Hematopoietic multipotent progenitor cell treated with erythropoietin and hydrocortisone succinate and interleukin-3 and kit ligand, for 15 days (in vitro differentiated cells): ENCODE data around the gene NRG2.

Experiments used
- DNase-seq: peaks from one replicate; pipeline ENCODE4 v3.0.0-alpha.2; 2015; ENCODE audit warnings: low spot score

NRG2 gene

GRCh38 chr5:139811274-139811607, 231.9 kb downstream of the NRG2 start:
- DNase-seq: no peak

- DNase-seq: no peak
Observed at GRCh38 chr5:139810341-139811273, 232.5 kb downstream of the NRG2 start.

GRCh38 chr5:139809331-139809810, 233.7 kb downstream of the NRG2 start:
- no peak for DNase-seq

GRCh38 chr5:139808481-139809330, 234.4 kb downstream of the NRG2 start:
- DNase-seq: no peak

GRCh38 chr5:139807647-139808030, 235.5 kb downstream of the NRG2 start:
- no peak for DNase-seq

DNA sequence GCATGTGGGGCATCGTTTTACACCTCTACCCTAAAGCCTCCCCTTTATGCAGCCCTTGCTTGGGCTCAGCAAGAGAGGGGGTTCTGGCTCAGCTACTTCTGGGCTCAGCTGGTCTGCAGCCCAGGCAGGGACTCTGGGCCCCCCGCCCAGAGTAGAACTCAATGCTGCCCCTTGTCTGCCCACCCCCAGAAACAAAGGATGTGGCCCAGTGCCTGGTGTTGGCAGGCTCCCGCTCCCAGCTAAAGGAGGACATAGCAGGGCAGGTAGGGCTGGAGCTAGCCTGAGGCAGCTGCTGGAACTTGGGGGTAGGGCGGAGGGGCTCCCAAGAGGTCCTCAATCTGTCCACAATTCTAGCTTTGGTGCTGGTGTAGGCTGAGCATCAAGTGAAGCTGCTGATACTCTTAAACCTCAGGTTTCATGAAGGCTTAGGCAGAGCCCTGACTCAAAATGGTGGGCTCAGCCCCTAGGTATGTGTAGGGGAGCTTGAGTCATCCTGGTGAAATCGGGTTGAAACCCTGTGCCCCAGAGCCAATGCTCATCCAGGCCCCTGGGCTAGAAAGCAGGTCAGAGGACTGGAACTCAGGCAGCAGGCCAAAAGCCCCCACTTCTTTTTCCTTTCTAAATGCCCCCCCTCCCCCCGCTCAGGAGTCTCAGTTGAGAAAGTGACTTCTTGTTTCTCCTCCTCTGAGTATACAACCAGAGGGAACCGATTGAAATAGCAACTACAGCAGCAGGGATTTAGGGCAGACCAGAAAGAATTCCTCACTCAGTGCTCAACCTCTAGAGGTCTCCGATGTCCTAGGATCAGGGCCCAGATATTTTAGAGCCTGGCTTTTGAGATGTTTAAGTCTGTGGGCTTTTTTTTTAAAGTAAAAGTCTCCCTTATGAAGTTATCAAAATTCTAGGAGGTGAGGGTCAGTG, 236.1 kb downstream of the NRG2 start:
- DNase-seq: no peak

- DNase-seq: no peak
Observed at GRCh38 chr5:139806111-139806510, 237.0 kb downstream of the NRG2 start.

- DNase-seq: no peak
Observed at GRCh38 chr5:139805545-139805944, 237.6 kb downstream of the NRG2 start.

GRCh38 chr5:139804800-139805397, 238.2 kb downstream of the NRG2 start:
- DNase-seq: no peak

DNA sequence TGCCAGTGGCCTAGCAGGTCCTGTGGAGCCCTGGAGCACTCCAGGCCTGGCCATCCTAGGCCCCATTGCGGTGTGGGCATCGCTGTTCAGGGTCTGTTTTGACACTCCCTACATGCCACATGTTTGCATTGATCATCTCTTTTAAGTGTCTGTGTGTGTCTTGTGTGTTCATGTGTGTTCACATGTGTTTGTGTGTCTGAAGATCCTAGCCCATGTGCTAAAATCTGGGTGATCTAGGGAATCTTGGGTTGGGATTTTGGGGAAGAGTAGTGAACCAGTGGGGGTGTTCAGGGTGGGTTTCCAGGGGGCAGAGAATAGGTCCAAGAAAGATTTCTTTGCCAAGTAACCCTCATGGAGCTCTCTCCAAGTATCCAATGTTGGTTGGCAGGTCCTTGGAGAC, 239.1 kb downstream of the NRG2 start:
- no peak for DNase-seq

DNA sequence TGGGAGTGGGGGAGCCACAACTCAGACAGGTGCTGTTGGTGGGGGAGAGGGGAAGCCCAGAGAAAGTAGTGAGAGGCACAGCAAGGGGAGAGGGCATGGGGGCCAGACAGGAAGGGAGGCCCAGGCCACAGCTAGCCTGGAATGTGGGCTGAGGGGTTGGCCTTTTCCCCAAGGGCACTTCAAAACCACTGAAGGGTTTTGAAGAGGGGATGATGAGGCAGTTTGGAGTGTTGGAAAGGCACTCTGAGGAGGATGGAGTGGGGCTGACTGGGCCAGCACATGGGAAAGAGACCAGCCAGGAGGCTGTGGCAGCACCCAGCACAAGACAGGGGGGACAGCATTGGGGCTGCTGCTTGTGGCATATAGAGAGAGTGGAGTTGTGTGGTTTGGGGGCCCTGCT, 243.7 kb downstream of the NRG2 start:
- DNase-seq: no peak

- DNase-seq: no peak
Observed at GRCh38 chr5:139798883-139799282, 244.2 kb downstream of the NRG2 start.

GRCh38 chr5:139797856-139798510, 245.1 kb downstream of the NRG2 start:
- no peak for DNase-seq

DNA sequence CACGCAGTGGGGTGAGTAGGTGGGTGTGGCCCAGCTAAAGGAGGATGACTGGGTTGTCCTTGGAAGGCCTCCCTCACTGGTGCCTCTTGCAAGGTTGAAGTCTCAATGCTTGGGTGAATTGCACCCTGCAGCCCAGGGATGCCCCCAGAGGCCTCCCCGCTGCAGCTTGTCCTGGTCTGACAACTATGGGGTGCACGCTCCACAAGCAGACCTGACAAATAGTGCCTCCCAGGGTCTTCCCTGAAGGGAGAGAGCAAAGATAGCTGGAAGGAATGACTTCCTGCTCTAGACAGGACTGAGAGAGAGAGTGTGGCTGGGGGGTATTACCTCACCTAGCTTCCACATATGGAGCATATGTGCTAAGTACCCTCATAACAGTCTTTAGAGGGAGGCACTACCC, 245.8 kb downstream of the NRG2 start:
- no peak for DNase-seq
